GM12874 (cell line): Measurements from ENCODE around the gene SCLT1.

Experiments used
- TF ChIP-seq, protein P1 (sequence below): IDR thresholded peaks from 2 replicates; pipeline ENCODE4 v1.5.1; 2011; ENCODE audit warnings: low read depth, mild to moderate bottlenecking, control low read depth, low read length, moderate library complexity; ENCODE audit not compliant: insufficient read depth

Gene SCLT1

DNA sequence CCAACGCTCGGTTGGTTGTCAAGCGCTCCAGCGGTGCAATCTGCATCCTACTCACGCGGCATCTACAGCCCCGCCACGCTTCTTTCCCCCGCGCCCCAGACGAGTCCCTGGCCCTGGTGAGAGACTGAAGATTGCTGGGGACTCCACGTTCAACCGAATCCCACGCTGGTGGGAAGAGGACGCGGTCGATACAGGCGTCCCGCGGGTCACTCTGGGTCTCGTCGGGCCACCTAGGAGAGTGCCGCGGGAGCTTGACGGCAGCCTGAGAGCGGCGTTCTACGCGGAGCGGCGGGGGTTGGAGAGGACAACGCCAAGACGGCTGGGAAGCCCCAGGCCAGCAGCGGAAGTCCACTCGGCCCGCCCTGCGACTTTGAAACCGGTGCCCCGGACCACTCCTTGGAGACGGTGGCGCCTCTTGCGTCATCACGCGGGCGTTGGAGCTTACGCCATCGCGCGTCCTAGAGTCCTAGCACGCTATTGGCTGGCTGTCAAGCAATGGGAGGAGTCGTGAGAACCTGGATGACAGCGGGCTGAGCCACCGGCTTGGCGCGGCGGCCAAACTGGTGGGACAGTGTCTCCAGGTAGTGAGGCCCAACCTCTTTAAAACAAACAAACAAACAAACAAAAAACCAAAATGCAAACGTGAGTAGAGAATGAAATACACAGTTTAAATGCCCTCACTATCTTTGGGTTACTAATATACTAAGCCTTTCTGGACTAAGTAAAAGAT, at the start of gene SCLT1:
Gene SCLT1 (minus strand): TSS at position 349 of the 730 bp plus-strand sequence. CDS start 436 bp downstream, outside the sequence.
- TF ChIP-seq, protein P1, sequence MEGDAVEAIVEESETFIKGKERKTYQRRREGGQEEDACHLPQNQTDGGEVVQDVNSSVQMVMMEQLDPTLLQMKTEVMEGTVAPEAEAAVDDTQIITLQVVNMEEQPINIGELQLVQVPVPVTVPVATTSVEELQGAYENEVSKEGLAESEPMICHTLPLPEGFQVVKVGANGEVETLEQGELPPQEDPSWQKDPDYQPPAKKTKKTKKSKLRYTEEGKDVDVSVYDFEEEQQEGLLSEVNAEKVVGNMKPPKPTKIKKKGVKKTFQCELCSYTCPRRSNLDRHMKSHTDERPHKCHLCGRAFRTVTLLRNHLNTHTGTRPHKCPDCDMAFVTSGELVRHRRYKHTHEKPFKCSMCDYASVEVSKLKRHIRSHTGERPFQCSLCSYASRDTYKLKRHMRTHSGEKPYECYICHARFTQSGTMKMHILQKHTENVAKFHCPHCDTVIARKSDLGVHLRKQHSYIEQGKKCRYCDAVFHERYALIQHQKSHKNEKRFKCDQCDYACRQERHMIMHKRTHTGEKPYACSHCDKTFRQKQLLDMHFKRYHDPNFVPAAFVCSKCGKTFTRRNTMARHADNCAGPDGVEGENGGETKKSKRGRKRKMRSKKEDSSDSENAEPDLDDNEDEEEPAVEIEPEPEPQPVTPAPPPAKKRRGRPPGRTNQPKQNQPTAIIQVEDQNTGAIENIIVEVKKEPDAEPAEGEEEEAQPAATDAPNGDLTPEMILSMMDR, result no peak

DNA sequence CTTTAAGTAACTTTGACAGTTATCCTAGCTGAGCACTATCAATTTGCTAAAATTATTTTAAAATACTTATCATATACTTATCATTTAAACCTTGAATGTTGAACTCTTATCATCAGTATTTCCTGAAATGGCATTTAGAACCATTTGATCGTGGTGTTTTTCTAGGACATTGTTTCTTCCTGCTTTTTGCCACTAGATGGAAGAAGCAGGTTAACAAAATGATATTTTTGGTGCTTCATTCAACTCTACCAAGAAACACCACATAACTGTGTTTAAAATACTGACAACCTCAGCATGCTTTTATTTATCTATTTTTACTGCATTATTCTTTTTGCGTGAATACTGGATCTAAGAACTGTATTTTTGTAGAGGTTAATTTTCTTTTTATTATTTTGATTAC, 47.2 kb upstream of the SCLT1 start:
- TF ChIP-seq, protein P1, result no peak

DNA sequence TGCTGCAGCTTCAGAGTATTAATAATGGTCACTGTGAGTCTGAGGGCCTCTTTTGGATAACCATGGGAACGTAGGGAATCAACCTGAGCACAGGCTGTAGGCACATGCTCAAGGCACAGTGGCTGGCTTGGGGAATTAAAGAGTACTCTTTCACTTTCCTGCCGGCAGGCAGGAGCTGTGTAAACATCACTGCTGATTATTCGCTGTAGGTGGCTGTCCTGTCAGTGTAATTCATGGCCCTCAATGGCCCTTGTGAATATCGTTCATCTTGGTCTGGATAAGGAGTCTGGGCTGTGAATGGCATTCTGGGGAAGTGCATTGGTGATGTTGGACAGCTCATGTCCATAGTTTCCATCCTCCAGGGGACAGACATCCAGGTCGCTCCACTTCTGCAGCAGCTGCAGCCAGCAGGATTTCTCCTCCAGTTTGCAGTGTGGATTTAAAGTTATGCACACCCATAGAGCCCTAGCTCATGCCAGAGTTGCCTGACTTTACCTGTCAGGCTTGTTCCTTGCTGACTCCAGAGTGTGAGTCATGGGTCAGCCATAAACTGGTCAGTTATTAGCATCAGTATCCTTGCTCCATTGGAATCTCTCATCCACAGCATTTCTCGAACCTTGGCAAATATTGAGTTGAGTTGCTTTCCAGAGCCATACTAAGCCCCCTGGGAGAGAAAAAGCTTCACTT, 45.6 kb upstream of the SCLT1 start:
- TF ChIP-seq, protein P1, result no peak

DNA sequence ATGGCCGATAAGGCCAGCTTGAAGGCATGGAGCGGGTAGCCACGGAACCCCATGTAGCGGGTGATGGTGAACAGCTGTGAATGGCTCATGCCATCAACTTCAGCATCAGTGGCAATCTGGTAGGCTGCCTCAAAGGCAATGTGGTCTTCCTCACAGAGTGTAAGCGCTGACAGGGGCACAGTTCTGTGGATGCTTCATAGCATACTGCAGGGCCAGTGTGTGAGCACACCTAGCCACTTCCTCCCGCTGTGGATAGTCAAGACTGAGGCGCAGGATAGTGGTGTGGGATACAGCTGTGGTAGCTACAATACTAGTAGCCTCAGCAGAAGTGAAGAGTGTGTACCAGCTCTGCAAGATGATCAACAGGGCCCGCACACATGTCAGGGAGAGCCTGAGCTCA, 43.1 kb upstream of the SCLT1 start:
- TF ChIP-seq, protein P1, result no peak

DNA sequence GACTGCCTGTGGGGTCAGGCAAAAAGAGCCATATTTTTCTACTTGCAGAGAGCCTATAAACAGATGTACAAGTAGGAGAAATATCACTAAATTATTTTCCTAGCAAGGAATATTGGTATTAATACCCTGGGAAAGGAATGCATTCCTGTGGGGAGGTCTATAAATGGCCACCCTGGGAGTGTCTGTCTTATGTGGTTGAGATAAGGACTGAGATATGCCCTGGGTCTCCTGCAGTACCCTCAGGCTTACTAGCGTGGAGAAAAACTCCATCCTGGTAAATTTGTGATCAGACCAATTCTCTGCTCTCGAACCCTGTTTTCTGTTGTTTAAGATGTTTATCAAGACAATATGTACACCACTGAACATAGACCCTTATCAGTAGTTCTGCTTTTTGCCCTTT, 38.0 kb upstream of the SCLT1 start:
- TF ChIP-seq, protein P1, result no peak

DNA sequence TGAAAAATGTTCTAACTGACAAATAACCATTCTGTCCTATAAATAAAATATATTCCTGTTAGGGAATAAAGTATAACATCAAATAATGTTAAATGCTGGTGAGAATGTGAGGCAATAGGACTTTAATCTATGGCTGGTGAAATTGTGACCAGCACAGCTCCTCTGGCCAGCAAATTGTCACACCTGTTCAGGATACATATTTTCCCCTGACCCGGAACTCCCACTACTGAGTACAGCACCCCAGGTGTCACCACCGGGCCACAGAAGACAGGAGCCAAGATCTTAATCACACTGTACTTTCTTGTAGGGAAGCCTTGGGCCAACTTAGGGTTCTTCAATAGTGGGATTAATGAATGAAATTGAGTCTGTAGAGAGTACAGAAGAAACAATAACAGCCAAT, 35.8 kb upstream of the SCLT1 start:
- TF ChIP-seq, protein P1, result no peak

DNA sequence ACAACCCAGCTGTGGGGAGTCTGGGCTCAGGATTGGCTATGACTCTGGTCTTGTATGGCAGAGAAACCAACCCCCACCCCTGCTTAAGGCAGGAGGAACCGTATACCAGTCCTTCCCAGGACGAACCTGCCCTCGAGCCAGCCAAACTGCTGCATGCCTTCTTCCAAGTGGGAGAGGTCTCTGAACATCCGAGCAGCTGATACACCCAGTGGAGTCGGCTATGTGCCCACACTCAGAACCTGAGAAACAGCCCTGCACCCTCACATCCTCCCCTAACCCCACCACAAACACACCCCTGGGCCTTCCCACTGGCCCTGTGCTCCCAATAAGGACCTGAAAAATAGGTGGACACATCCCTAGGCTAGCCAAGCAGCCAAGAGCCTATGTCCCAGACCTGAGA, 24.4 kb upstream of the SCLT1 start:
- TF ChIP-seq, protein P1, result no peak
